Measurements from ENCODE around the gene FETUB. TPM values are rescaled to one million over a fixed set of nuclear protein-coding genes. Genes with fewer than 3 reads are reported as not detected.
A peak's percentile ranks its signal among the peaks of the same experiment; 100 is the strongest.

FETUB gene
- total RNA-seq, 1 experiment from 2014 or later: not detected

DNA sequence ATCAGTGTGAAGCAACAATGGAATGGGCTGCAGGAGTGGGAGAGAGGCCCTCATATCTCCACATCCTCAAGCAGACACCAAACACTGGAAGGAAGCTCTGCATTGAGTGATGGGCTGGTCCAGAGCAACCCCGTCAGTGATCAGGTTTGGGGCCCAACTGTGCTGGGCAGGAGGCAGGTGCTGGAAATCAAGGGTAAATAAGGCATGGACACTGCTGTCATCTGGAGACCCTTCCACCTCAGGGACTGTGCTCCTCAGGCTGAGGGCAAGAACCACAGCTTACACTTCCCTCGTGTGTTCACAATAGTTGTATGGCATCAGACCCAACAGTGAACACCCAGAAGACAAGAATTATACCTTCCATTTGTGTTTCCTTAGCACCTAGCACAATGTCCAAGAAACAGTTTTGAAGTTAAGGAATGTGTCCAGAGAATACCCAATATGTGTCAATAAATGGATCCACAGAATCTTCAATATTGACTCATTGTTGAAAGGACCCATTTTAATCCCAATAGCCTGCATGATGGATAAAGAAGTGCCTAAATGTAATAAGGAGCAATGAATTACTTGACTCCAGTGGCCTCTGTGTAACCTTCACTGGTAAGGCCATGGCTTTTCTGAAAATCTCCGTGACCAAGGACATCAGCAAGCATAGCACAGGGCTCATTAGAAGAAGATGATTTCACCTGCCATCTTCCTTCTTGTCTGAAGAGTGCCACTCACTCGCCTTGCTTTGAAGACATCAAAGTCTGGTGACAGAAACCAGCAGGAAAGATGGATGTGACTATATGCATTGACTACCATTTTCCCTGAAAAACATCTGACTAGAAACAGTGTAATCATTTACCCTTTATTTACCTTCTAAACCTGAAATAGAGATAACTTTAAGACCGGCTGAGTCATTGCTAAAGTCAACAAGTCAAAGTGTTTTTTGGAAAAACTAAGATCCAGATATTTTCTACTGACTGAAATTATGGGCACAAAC, 34.3 kb upstream of the FETUB start:
- Histone ChIP-seq H3F3A (ENCODE audit: low read length, unreplicated experiment) (no peaks in the 10 kb centered on the region), H3K79me2 (ENCODE audit: low read length) (no peaks in the 10 kb centered on the region), H3K9me2 (replicated peaks; ENCODE audit: low read length) (no peaks in the 10 kb centered on the region), H2AFZ (ENCODE audit: low read length) (no peak overlapping the region), H4K20me1 (ENCODE audit: low read length) (no peaks in the 10 kb centered on the region), H3K27ac (ENCODE audit: low read length) (no peak overlapping the region), H3K4me2 (ENCODE audit: low read length) (no peak overlapping the region), H3K4me1 (ENCODE audit: insufficient read depth, low read length) (peaks cover 8% of the 10 kb centered on the region), H3K9me3 (ENCODE audit: low read length) (no peaks in the 10 kb centered on the region), H3K9ac (ENCODE audit: low read length) (no peak overlapping the region), H3K36me3 (ENCODE audit: low read depth, low read length) (no peaks in the 10 kb centered on the region), H3K4me3 (ENCODE audit: low read length) (no peak overlapping the region), H3K27me3 (ENCODE audit: low read length) (no peaks in the 10 kb centered on the region)
- intact Hi-C loops (cut with micrococcal nuclease): no loop called here
- ChIA-PET POLR2A (ENCODE audit: unreplicated experiment) (no interaction called here), CTCF (no interaction called here)
- ATAC-seq (peak; percentile 80), DNase-seq (peak; percentile 56)
- no peak for TF ChIP-seq CTCF (conservative IDR thresholded peaks at IDR 0.05; ENCODE audit: low read depth, low read length)
- no TSS peak for BruUV-seq (replicated peaks)

- Histone ChIP-seq H4K20me1 (ENCODE audit: low read length) (no peaks in the 10 kb centered on the region), H3K36me3 (ENCODE audit: low read depth, low read length) (no peaks in the 10 kb centered on the region), H2AFZ (ENCODE audit: low read length) (no peak overlapping the region), H3K9me2 (replicated peaks; ENCODE audit: low read length) (no peaks in the 10 kb centered on the region), H3K4me1 (ENCODE audit: insufficient read depth, low read length) (peaks cover 8% of the 10 kb centered on the region), H3K9me3 (ENCODE audit: low read length) (no peaks in the 10 kb centered on the region), H3K4me2 (ENCODE audit: low read length) (no peak overlapping the region), H3F3A (ENCODE audit: low read length, unreplicated experiment) (no peaks in the 10 kb centered on the region), H3K79me2 (ENCODE audit: low read length) (no peaks in the 10 kb centered on the region), H3K9ac (ENCODE audit: low read length) (no peak overlapping the region), H3K27ac (ENCODE audit: low read length) (no peak overlapping the region), H3K4me3 (ENCODE audit: low read length) (no peak overlapping the region), H3K27me3 (ENCODE audit: low read length) (no peaks in the 10 kb centered on the region)
- ChIA-PET CTCF (no interaction called here), POLR2A (ENCODE audit: unreplicated experiment) (no interaction called here)
- ATAC-seq (no peak), DNase-seq (no peak)
- BruUV-seq (replicated peaks): no TSS peak
- intact Hi-C loops (cut with micrococcal nuclease): no loop called here
- TF ChIP-seq EZH2 (IDR thresholded peaks at IDR 0.05; ENCODE audit: low read length, unreplicated experiment) (no peak), EZH2phosphoT487 (IDR thresholded peaks at IDR 0.05; ENCODE audit: borderline replicate concordance, low read length) (no peak), CTCF (conservative IDR thresholded peaks at IDR 0.05; ENCODE audit: low read depth, low read length) (no peak)
Observed at GRCh38 chr3:186608624-186609215, 31.5 kb upstream of the FETUB start.

Data from PC-3 (cell line).